GM18873 (cell line): Measurements from ENCODE around the gene FAM236C.
A peak's percentile ranks its signal among the peaks of the same experiment; 100 is the strongest.
"Not testable (repeated sequence)": the region's sequence is repeated elsewhere in the genome, so short reads cannot be mapped to it uniquely, and the experiment has no call there.

Experiments
- ATAC-seq: cut with Tn5 transposase; IDR thresholded peaks from one replicate; pipeline ENCODE4 v1.9.1; 2021; ENCODE audit warnings: mild to moderate bottlenecking, moderate library complexity, moderate number of reproducible peaks; ENCODE audit not compliant: unreplicated experiment, low FRiP score

Gene FAM236C

GRCh38 chrX:72912315-72912714, at the start of gene FAM236C:
FAM236C (plus strand) TSS chrX:72912615; CDS start chrX:72912715, 100 bp downstream.
- not testable (repeated sequence) for ATAC-seq

- ATAC-seq, result not testable (repeated sequence)
Observed at GRCh38 chrX:72882898-72883297, 29.5 kb upstream of the FAM236C start.

- not testable (repeated sequence) for ATAC-seq
Observed at GRCh38 chrX:72889740-72890139, 22.7 kb upstream of the FAM236C start.

- not testable (repeated sequence) for ATAC-seq
Observed at GRCh38 chrX:72916096-72916495, 3.7 kb downstream of the FAM236C start.

- not testable (repeated sequence) for ATAC-seq
Observed at GRCh38 chrX:72932283-72932682, 19.9 kb downstream of the FAM236C start.

- not testable (repeated sequence) for ATAC-seq
Observed at GRCh38 chrX:72936455-72936854, 24.0 kb downstream of the FAM236C start.

GRCh38 chrX:72936882-72937455, 24.6 kb downstream of the FAM236C start:
- ATAC-seq, result not testable (repeated sequence)

GRCh38 chrX:72937906-72938305, 25.5 kb downstream of the FAM236C start, which contains the start of gene FAM236A:
FAM236A (plus strand) TSS chrX:72938206; CDS start chrX:72938263, 57 bp downstream.
- not testable (repeated sequence) for ATAC-seq

- ATAC-seq, result not testable (repeated sequence)
Observed at GRCh38 chrX:72942272-72942671, 29.9 kb downstream of the FAM236C start.

- ATAC-seq, result peak; percentile 44
Observed at GRCh38 chrX:72943035-72943818, 30.8 kb downstream of the FAM236C start.

- ATAC-seq, result peak; percentile 79
Observed at GRCh38 chrX:72943819-72944169, 31.4 kb downstream of the FAM236C start, which contains the start of gene DMRTC1. DMRTC1 (minus strand) TSS chrX:72943837; CDS start chrX:72875694, 68,143 bp downstream.

- ATAC-seq, result not testable (repeated sequence)
Observed at GRCh38 chrX:72959971-72960370, 47.6 kb downstream of the FAM236C start.
